Activated T-cell treated with anti-CD3 and anti-CD28 coated beads, Interleukin-2, amount 50 U/mL, for 48 hours (primary cell): ENCODE data around the gene CENPO.

Experiments
- DNase-seq, 2 experiments: peaks; one replicate each; pipeline ENCODE4 v3.0.0-alpha.2; 2020

Gene CENPO

GRCh38 chr2:24792874-24793760 is at the start of gene CENPO, which contains the start of gene PTRHD1:
CENPO (plus strand) TSS chr2:24793425; CDS start chr2:24793920, 495 bp downstream.
PTRHD1 (minus strand) TSS chr2:24793391; CDS start chr2:24793377, 14 bp downstream.
- peak; percentile 95 to 96 for DNase-seq

GRCh38 chr2:24743924-24744323 is 49.3 kb upstream of the CENPO start:
- DNase-seq, result no peak

DNA sequence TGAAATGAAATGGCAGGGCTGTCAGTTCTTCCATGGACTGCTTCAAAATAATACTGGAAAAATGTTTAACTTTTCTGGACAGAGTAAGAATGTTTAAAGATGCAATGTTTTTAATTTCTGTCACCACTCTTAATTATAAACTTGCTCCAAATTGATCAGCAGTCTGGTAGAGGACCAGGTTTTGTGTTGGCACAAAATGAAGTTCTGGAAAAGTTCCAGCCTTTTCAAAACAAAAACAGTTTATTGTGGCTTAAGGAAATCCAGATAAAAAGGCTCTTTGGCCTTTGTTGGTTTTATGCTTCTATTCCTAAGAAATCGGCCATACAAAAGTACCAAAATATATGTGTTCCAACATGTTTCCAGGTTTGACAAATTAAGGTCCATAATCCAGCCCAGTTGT is 48.9 kb upstream of the CENPO start:
- DNase-seq, result no peak

GRCh38 chr2:24745825-24746224 is 47.4 kb upstream of the CENPO start:
- DNase-seq, result no peak

- DNase-seq, result no peak
Measured at GRCh38 chr2:24747299-24747698, 45.9 kb upstream of the CENPO start.

- no peak for DNase-seq
Measured at GRCh38 chr2:24749069-24749691, 44.0 kb upstream of the CENPO start.

DNA sequence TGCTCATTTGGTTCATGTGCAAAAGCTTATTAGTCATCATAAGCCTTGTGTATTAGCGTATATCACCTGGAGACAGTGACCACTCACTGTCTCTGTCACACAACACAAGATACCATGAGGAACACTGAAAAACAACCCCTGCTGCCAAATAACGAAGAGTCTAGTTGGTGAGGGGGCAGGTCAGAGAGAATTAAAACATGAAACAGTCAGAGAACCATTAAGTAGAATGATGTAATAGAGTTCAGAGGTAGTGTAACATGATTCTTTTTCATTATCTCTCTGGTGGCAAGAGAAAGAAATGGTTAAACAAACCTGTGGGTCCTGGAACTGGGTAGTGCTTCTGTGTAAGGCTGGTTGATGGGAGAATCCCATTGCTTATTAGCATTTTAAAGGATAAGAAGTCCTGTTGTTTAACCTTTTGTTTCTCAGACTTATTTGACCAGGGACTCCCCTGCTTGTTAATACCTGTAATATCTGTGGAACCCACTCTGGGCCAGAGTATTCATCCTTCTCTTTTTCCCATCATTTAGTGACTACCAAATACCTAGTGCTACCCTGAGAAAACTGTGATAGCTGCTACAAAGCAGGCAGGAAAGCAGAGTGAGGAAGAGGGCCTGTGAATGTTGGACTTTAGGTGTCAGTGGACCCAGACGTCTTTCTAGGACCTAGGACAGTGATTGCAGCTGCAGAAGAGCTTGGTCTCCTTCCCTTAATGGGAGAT is 38.1 kb upstream of the CENPO start:
- DNase-seq, result no peak

GRCh38 chr2:24756789-24757188 is 36.4 kb upstream of the CENPO start:
- no peak for DNase-seq

GRCh38 chr2:24761866-24762265 is 31.4 kb upstream of the CENPO start:
- no peak for DNase-seq

- DNase-seq, result no peak
Measured at GRCh38 chr2:24762518-24762917, 30.7 kb upstream of the CENPO start.

DNA sequence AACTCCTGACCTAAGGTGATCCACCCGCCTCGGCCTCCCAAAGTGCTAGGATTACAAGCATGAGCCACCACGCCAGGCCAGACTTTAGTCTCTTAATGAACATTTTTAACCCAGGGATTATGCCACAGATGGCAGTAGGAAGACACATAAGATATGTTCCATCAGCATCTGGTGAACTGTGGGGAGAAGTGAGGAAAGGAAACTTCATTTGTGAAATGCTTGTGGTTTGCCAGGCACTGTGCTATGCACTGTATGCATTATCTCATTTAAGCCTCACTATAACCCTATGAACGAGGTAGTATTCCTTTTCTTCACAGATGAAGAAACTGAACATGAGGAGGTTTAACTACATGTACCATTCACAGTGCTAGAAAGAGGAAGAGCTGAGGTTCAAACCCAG is 29.4 kb upstream of the CENPO start:
- no peak for DNase-seq

DNA sequence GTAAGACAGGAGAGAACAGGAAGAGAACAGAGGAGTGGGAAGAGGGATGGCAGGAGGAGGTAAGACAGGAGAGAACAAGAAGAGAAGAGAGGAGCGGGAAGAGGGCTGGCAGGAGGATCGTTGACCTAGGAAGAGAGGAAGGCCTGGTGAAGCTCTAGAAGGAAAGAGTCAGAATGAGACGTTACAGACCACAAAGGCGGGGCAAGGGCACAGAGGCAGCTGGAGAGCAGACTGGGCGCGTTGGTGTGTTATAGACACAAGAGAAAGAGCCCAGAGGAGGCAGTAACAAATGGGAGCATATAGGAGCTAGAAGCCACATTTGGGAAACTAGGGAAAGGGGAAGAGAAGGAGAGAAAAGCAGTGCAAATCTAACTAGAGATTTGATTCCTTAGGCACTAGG is 26.6 kb upstream of the CENPO start:
- no peak for DNase-seq

DNA sequence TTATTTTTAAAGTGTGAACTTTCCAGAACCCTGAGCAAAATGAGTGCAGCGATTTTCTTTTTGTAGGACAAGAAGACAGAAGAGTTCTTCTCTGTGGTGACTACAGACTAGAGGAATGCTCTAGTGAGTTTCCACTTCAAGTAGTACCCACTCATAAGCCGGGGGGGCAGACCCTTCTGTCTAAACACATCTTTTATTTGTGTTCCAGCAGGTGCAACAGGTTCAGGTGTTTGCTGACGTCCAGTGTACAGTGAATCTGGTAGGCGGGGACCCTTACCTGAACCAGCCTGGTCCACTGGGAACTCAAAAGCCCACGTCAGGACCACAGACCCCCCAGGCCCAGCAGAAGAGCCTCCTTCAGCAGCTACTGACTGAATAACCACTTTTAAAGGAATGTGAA is 25.2 kb upstream of the CENPO start:
- DNase-seq, result no peak

- no peak for DNase-seq
Measured at GRCh38 chr2:24768601-24769000, 24.6 kb upstream of the CENPO start.

- DNase-seq, result no peak
Measured at GRCh38 chr2:24771061-24771460, 22.2 kb upstream of the CENPO start.

- no peak for DNase-seq
Measured at GRCh38 chr2:24771764-24772586, 21.2 kb upstream of the CENPO start.

DNA sequence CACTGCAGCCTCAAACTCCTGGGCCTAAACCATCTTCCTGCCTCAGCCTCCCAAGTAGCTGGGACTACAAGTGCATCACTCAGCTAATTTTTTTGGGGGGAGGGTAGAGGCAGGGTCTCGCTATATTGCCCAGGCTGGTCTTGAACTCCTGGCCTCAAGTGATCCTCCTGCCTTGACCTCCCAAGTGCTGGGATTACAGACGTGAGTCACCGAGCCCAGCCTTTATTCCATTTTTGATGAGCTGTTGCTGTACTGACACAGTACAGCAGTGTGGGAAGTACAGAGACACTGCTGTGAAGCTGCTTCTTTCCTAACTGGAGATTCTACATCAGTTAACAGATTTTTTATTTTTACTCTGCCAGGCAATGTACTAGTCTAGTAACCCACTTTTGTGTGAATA is 18.9 kb upstream of the CENPO start:
- no peak for DNase-seq

DNA sequence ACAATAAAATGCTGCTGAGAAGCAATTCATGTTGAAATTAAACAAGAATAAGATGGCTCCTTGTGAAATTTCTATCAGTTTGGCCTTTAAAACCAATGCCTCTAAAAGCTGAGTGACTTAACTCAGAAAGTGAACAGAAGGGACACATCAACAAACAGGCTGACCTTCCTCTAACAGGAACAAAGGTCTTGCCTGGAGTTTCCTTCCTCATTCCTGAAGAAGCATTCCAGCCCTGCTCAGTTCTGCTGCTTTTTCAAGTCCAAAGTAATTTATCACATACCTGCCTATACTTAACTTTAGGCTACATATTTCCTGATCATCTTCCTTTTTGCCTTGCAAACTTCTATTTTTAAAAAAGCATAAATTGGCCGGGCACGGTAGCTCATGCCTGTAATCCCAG is 14.1 kb upstream of the CENPO start:
- no peak for DNase-seq

- no peak for DNase-seq
Measured at GRCh38 chr2:24783641-24784040, 9.6 kb upstream of the CENPO start.

DNA sequence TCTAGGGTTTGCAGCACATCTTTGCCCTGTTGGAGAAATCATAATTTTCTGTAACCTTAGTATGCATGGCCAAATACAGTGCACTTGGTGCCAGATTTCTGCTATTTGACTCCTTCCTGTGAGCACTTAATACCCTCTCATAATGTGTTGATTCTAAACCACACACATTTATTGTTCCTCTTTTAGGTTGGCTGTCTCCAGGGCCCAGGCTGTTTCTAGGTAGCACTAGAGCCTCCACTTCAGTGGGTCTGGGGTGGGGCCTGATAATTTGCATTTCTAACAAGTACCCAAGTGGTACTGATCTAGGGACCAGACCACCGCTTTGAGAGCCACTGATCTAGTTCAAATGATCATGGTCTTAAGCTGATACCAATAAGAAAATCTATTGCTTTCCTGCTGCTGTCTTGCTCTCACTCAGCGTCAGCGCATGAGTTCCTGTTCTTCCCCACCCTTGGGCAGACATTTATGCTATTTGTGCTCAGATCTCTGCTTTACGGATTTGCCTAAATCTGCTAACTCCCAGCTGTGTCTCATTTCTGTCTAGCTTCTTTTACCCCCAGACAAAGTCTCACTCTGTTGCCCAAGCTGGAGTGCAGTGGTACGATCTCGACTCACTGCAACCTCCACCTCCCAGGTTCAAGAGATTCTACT is 7.4 kb upstream of the CENPO start:
- DNase-seq, result no peak

DNA sequence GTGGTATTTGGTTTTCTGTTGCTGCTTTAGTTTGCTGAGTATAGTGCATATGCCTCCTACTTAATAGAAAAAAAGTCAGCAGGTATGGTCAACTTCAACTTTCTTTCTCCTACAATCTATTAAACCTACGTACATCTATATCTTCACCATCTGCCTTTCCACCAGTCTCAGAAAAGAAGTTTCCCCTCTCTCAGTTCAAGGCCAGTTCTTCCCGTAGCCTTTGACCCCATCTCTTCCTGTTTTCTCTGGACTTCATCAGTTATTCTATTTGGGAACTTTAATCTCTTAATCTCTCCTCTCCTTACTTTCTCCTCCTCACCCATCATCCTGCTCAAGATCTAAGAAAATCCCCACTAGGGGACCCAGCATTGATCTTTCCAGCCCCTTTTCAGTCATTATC is 5.7 kb upstream of the CENPO start:
- DNase-seq, result no peak

DNA sequence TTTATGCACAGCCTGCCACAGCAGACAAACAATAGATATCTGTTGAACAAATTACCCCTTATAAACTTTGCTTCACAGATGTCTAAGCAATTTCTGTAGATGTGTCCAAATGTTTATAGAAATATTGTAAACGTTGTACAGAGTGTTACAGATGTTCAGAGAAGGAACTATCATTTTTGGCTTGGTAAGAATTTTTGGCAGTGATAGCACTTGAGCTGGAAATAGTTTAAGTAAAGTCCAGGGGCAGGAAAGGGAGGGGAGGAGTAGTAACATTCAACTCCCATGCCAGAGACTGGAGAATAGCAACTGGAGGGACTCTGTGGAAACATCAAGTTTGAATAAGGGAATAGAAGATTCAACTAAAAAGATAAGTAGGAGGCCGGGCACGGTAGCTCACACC is 4.4 kb upstream of the CENPO start:
- DNase-seq, result no peak
